Inferior parietal cortex (tissue), 1 donor: ENCODE data around the gene PACSIN1.

Experiments
- DNase-seq: peaks from one replicate; pipeline ENCODE4 v3.0.0-alpha.2; 2016; ENCODE audit errors: extremely low spot score

The PACSIN1 gene

GRCh38 chr6:34465531-34466241 is at the start of gene PACSIN1:
Gene PACSIN1, plus strand, starts transcription at chr6:34466076. Its CDS starts 60,230 bp downstream, at chr6:34526306.
- DNase-seq = no peak

- no peak for DNase-seq
Observed at GRCh38 chr6:34416877-34417371, 49.0 kb upstream of the PACSIN1 start.

- DNase-seq = no peak
Observed at GRCh38 chr6:34418367-34418766, 47.5 kb upstream of the PACSIN1 start.

GRCh38 chr6:34423254-34423653 is 42.6 kb upstream of the PACSIN1 start:
- DNase-seq = no peak

- DNase-seq = no peak
Observed at GRCh38 chr6:34424200-34425131, 41.4 kb upstream of the PACSIN1 start.

GRCh38 chr6:34425132-34425497 is 40.8 kb upstream of the PACSIN1 start:
- no peak for DNase-seq

GRCh38 chr6:34425498-34426410 is 40.1 kb upstream of the PACSIN1 start, which contains the start of gene RPS10:
Gene RPS10, minus strand, starts transcription at chr6:34426069. Its CDS starts 848 bp downstream, at chr6:34425221.
- peak; percentile 92 for DNase-seq

- DNase-seq = no peak
Observed at GRCh38 chr6:34435916-34436315, 30.0 kb upstream of the PACSIN1 start.

- no peak for DNase-seq
Observed at GRCh38 chr6:34436803-34437643, 28.9 kb upstream of the PACSIN1 start.

GRCh38 chr6:34437644-34437970 is 28.3 kb upstream of the PACSIN1 start:
- no peak for DNase-seq

GRCh38 chr6:34438705-34439104 is 27.2 kb upstream of the PACSIN1 start:
- no peak for DNase-seq

- no peak for DNase-seq
Observed at GRCh38 chr6:34439442-34439841, 26.4 kb upstream of the PACSIN1 start.

- DNase-seq = no peak
Observed at GRCh38 chr6:34441526-34441925, 24.4 kb upstream of the PACSIN1 start.

- no peak for DNase-seq
Observed at GRCh38 chr6:34445313-34445860, 20.5 kb upstream of the PACSIN1 start.

GRCh38 chr6:34447386-34447785 is 18.5 kb upstream of the PACSIN1 start:
- DNase-seq = no peak

- no peak for DNase-seq
Observed at GRCh38 chr6:34447910-34448309, 18.0 kb upstream of the PACSIN1 start.

- DNase-seq = no peak
Observed at GRCh38 chr6:34451192-34451591, 14.7 kb upstream of the PACSIN1 start.

GRCh38 chr6:34455831-34456230 is 10.0 kb upstream of the PACSIN1 start:
- no peak for DNase-seq

- DNase-seq = no peak
Observed at GRCh38 chr6:34457382-34457741, 8.5 kb upstream of the PACSIN1 start.
